Hepatocyte (in vitro differentiated cells): ENCODE results near the gene GP5. TPM values are rescaled to one million over a fixed set of nuclear protein-coding genes. Genes with fewer than 3 reads are reported as not detected.
A peak's percentile ranks its signal among the peaks of the same experiment; 100 is the strongest.

Experiments used
- DNase-seq: peaks from one replicate; pipeline ENCODE4 v3.0.0-alpha.2; 2016; ENCODE audit warnings: low spot score
- H2AFZ ChIP-seq: fragments of 200-600 bp; sonication (generic); 2 replicates; pipeline ENCODE4 v1.6.0; 2016; ENCODE audit warnings: antibody characterized with exemption, mild to moderate bottlenecking
- H3K27ac ChIP-seq: fragments of 200-600 bp; sonication (generic); 2 replicates; pipeline ENCODE4 v1.5.1; 2016; ENCODE audit warnings: mild to moderate bottlenecking
- H3K27me3 ChIP-seq: fragments of 200-600 bp; sonication (generic); 2 replicates; pipeline ENCODE4 v1.6.1; 2016
- H3K36me3 ChIP-seq: fragments of 200-600 bp; sonication (generic); replicated peaks from 2 replicates; pipeline ENCODE4 v1.5.1; 2016; ENCODE audit warnings: low read depth; ENCODE audit not compliant: insufficient read depth
- H3K4me1 ChIP-seq: fragments of 200-600 bp; sonication (generic); 2 replicates; pipeline ENCODE4 v1.5.1; 2016; ENCODE audit warnings: mild to moderate bottlenecking, moderate library complexity; ENCODE audit not compliant: insufficient read depth
- H3K4me2 ChIP-seq: fragments of 200-600 bp; sonication (generic); 2 replicates; pipeline ENCODE4 v1.6.0; 2016
- H3K4me3 ChIP-seq: fragments of 200-600 bp; sonication (generic); 2 replicates; pipeline ENCODE4 v1.5.1; 2016; ENCODE audit warnings: mild to moderate bottlenecking
- H3K79me2 ChIP-seq: fragments of 200-600 bp; sonication (generic); 2 replicates; pipeline ENCODE4 v1.6.0; 2017; ENCODE audit warnings: mild to moderate bottlenecking
- H3K9me2 ChIP-seq: fragments of 200-600 bp; sonication (generic); replicated peaks from 2 replicates; pipeline ENCODE4 v1.6.0; 2017; ENCODE audit warnings: mild to moderate bottlenecking; ENCODE audit not compliant: insufficient read depth
- H3K9me3 ChIP-seq: fragments of 200-600 bp; sonication (generic); 2 replicates; pipeline ENCODE4 v1.5.1; 2016; ENCODE audit warnings: low read depth, mild to moderate bottlenecking
- H4K20me1 ChIP-seq: fragments of 200-600 bp; sonication (generic); 2 replicates; pipeline ENCODE4 v1.6.0; 2016; ENCODE audit warnings: mild to moderate bottlenecking; ENCODE audit not compliant: insufficient read depth, poor library complexity, severe bottlenecking
- CTCF ChIP-seq: fragments of 200-600 bp; sonication (generic); IDR thresholded peaks from 2 replicates; pipeline ENCODE4 v1.5.1; 2016; ENCODE audit warnings: antibody characterized with exemption, mild to moderate bottlenecking; ENCODE audit not compliant: poor library complexity
- EZH2 ChIP-seq: fragments of 200-600 bp; sonication (generic); IDR thresholded peaks from 2 replicates; pipeline ENCODE4 v1.6.1; 2016; ENCODE audit warnings: antibody characterized with exemption, mild to moderate bottlenecking, borderline replicate concordance
- EZH2phosphoT487 ChIP-seq: fragments of 200-600 bp; sonication (generic); IDR thresholded peaks from one replicate; pipeline ENCODE4 v1.6.1; 2018; ENCODE audit warnings: antibody characterized with exemption, mild to moderate bottlenecking, low read depth, moderate library complexity; ENCODE audit not compliant: unreplicated experiment, severe bottlenecking
- WGBS: methylation state at CpG from one replicate; pipeline ENCODE4 v1.1.6; 2016; ENCODE audit warnings: low lambda C conversion rate; ENCODE audit errors: missing lambda C conversion rate; 5-methylcytosine and 5-hydroxymethylcytosine counted together
- polyA plus RNA-seq: library from polyadenylated mRNA; unstranded; fragments of >200 nt; fragmentation: Nextera tagmentation; extraction: Ambion mirVana; gene quantifications from 2 replicates; pipeline ENCODE4 v1.2.1, GENCODE V29; 2016
- total RNA-seq: library from RNA; depleted of rRNA; stranded (reverse); fragments of >200 nt; gene quantifications from 2 replicates; pipeline ENCODE4 v1.2.3, GENCODE V29; 2014

Gene GP5
- total and polyA plus RNA-seq, 2 experiments from 2014 or later = 0.27 TPM; not detected in 1

DNA sequence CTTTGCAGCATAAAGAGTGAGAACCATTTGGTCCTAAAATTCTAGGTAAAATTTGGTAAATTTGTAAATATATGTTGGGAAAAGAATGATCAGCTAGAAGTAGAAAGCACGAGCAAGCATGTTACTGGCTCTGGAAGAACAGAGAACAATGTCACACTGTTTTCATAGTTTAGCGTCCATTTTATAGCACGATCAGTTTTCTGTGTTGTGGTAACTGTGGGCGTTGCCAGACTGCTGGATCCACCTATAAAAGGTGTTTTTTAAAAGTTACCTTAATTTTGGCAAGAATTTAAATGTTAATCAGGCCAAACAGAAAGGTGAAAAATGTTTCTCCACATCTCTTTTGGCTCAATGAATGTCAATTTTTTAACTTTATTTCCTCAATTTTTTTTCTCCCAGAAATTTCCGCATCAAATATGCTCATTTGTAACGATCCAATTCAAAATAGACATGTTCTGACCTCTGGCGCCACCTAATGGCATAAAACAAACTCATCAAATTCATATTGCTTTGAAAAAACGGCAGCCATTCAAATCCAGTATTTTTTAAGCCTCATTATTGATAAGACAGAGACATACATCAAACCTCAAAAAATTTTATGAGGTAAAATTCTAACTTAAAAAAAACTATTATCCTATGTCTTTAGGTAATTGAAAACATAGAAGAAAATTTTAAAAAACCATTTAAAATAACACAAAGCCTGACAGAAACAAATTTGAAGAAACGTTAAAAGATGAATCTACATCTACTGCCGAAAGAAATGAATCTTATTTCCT, 5.5 kb upstream of the GP5 start:
- Histone ChIP-seq H3K9me3 (no peaks in the 10 kb centered on the region), H2AFZ (no peak overlapping the region), H4K20me1 (no peaks in the 10 kb centered on the region), H3K4me3 (no peak overlapping the region), H3K4me2 (no peak overlapping the region), H3K27me3 (no peaks in the 10 kb centered on the region), H3K27ac (no peak overlapping the region), H3K9me2 (no peaks in the 10 kb centered on the region), H3K79me2 (no peaks in the 10 kb centered on the region), H3K4me1 (no peaks in the 10 kb centered on the region), H3K36me3 (no peaks in the 10 kb centered on the region)
- 61% methylated on average over 10 of the region's 10 CpGs for WGBS
- peak; percentile 67 for DNase-seq
- TF ChIP-seq EZH2 = no peak
- peak; percentile 82 for TF ChIP-seq CTCF

DNA sequence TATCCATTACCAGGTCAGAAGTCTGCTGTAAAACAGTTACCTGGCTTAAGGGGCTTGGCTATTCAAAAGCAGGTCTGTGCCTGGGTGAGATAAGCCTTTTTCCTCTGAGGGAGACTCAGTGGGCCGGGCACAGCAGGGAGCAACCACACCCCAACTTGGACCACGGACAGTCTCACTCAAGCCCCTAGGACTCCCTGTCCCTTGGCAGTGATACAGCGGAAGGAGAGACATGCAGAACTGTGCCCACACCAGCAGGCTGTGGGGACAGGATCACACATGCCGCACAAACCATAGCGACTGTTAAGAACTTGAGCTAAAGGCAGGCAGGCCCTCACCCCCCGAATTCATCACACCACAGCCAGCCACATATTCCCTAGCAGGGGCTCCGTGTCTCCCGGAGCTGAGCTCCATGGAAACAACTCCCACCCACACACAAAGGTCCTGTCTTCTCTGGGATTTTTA, 2.8 kb upstream of the GP5 start:
- H3K4me1 ChIP-seq = peaks cover 4% of the 10 kb centered on the region
- peaks cover 10% of the 10 kb centered on the region for H3K27me3 ChIP-seq
- H3K9me2 ChIP-seq = no peaks in the 10 kb centered on the region
- H3K79me2 ChIP-seq = no peaks in the 10 kb centered on the region
- TF ChIP-seq CTCF = no peak
- no peak for TF ChIP-seq EZH2
- no peak for TF ChIP-seq EZH2phosphoT487
- no peaks in the 10 kb centered on the region for H3K9me3 ChIP-seq
- no peak for DNase-seq
- H3K4me3 ChIP-seq = no peak overlapping the region
- WGBS = 72% methylated on average over 8 of the region's 8 CpGs
- H3K36me3 ChIP-seq = no peaks in the 10 kb centered on the region
- H2AFZ ChIP-seq = no peak overlapping the region
- no peak overlapping the region for H3K27ac ChIP-seq
- H4K20me1 ChIP-seq = no peaks in the 10 kb centered on the region
- H3K4me2 ChIP-seq = no peak overlapping the region

GRCh38 chr3:194401346-194401745, 2.3 kb upstream of the GP5 start:
- no peak overlapping the region for H3K27ac ChIP-seq
- no peak for DNase-seq
- H3K27me3 ChIP-seq = peaks cover 10% of the 10 kb centered on the region
- TF ChIP-seq EZH2 = no peak
- no peak for TF ChIP-seq CTCF
- TF ChIP-seq EZH2phosphoT487 = no peak
- H3K4me2 ChIP-seq = no peak overlapping the region
- no peaks in the 10 kb centered on the region for H3K36me3 ChIP-seq
- no peaks in the 10 kb centered on the region for H3K9me2 ChIP-seq
- H3K79me2 ChIP-seq = no peaks in the 10 kb centered on the region
- H4K20me1 ChIP-seq = no peaks in the 10 kb centered on the region
- no peaks in the 10 kb centered on the region for H3K9me3 ChIP-seq
- peaks cover 10% of the 10 kb centered on the region for H3K4me1 ChIP-seq
- 84% methylated on average over 9 of the region's 9 CpGs for WGBS
- H3K4me3 ChIP-seq = no peak overlapping the region
- no peak overlapping the region for H2AFZ ChIP-seq
